Smooth muscle cell (in vitro differentiated cells): ENCODE data around the gene MBNL1. TPM values are rescaled to one million over a fixed set of nuclear protein-coding genes. Genes with fewer than 3 reads are reported as not detected.

Source experiments
- DNase-seq: peaks from one replicate; lab custom pipeline; 2025; ENCODE audit not compliant: unreplicated experiment; lab: John Stamatoyannopoulos, UW
- H2AFZ ChIP-seq: fragments of 200-600 bp; sonication (generic); 2 replicates; pipeline ENCODE4 v1.6.0; 2016; ENCODE audit warnings: antibody characterized with exemption, low read depth, mild to moderate bottlenecking
- H3F3A ChIP-seq: fragments of 200-600 bp; sonication (generic); 2 replicates; pipeline ENCODE4 v1.6.0; 2017; ENCODE audit warnings: antibody characterized with exemption, low read depth
- H3K27ac ChIP-seq: fragments of 200-600 bp; sonication (generic); 2 replicates; pipeline ENCODE4 v1.5.1; 2016; ENCODE audit warnings: low read depth, mild to moderate bottlenecking
- H3K27me3 ChIP-seq: fragments of 200-600 bp; sonication (generic); 2 replicates; pipeline ENCODE4 v1.6.1; 2016; ENCODE audit warnings: low read depth, mild to moderate bottlenecking
- H3K36me3 ChIP-seq: fragments of 200-600 bp; sonication (generic); 2 replicates; pipeline ENCODE4 v1.5.1; 2016; ENCODE audit warnings: low read depth
- H3K4me1 ChIP-seq: fragments of 200-600 bp; sonication (generic); 2 replicates; pipeline ENCODE4 v1.5.1; 2016; ENCODE audit warnings: low read depth
- H3K4me2 ChIP-seq: fragments of 200-600 bp; sonication (generic); 2 replicates; pipeline ENCODE4 v1.6.0; 2016; ENCODE audit warnings: mild to moderate bottlenecking
- H3K4me3 ChIP-seq: fragments of 200-600 bp; sonication (generic); 2 replicates; pipeline ENCODE4 v1.5.1; 2016; ENCODE audit warnings: mild to moderate bottlenecking
- H3K79me2 ChIP-seq: fragments of 200-600 bp; sonication (generic); 2 replicates; pipeline ENCODE4 v1.6.0; 2016; ENCODE audit warnings: low read depth, mild to moderate bottlenecking
- H3K9ac ChIP-seq: fragments of 200-600 bp; sonication (generic); 2 replicates; pipeline ENCODE4 v1.6.0; 2016; ENCODE audit warnings: low read depth
- H3K9me3 ChIP-seq: fragments of 200-600 bp; sonication (generic); replicated peaks from 2 replicates; pipeline ENCODE4 v1.5.1; 2016; ENCODE audit warnings: low read depth
- H4K20me1 ChIP-seq: fragments of 200-600 bp; sonication (generic); 2 replicates; pipeline ENCODE4 v1.6.0; 2016; ENCODE audit warnings: low read depth
- WGBS: methylation state at CpG from one replicate; pipeline ENCODE4 v1.1.7; 2016; ENCODE audit warnings: low lambda C conversion rate; 5-methylcytosine and 5-hydroxymethylcytosine counted together
- polyA plus RNA-seq: library from polyadenylated mRNA; unstranded; fragments of >200 nt; fragmentation: Nextera tagmentation; extraction: Ambion mirVana; gene quantifications from 2 replicates; pipeline ENCODE4 v1.2.1, GENCODE V29; 2016
- total RNA-seq: library from RNA; depleted of rRNA; stranded (reverse); fragments of >200 nt; gene quantifications from 2 replicates; pipeline ENCODE4 v1.2.3, GENCODE V29; 2014
- TF ChIP-seq, protein P1 (sequence below): fragments of 200-600 bp; sonication (generic); IDR thresholded peaks from 2 replicates; pipeline ENCODE4 v1.5.1; 2017; ENCODE audit warnings: borderline replicate concordance, mild to moderate bottlenecking, antibody characterized with exemption; ENCODE audit not compliant: insufficient read depth, poor library complexity, severe bottlenecking

The MBNL1 gene
- total and polyA plus RNA-seq, 2 experiments from 2014 or later: 19.5 to 128 TPM

DNA sequence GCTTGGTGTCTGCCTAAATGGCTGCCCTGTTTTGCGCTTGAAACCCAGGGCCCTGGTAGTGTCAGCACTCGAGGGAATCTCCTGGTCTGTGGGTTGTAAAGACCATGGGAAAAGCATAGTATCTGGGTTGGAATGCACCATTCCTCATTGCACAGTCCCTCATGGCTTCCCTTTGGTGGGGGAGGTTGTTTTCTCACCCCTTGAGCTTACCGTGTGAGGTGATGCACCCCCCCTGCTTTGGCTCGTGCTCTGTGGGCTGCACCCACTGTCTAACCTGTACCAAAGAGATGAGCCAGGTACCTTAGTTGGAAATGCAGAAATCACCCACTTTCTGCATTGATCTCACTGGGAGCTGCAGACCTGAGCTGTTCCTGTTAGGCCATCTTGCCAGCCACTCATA is 104.7 kb downstream of the MBNL1 start:
- TF ChIP-seq, protein P1, sequence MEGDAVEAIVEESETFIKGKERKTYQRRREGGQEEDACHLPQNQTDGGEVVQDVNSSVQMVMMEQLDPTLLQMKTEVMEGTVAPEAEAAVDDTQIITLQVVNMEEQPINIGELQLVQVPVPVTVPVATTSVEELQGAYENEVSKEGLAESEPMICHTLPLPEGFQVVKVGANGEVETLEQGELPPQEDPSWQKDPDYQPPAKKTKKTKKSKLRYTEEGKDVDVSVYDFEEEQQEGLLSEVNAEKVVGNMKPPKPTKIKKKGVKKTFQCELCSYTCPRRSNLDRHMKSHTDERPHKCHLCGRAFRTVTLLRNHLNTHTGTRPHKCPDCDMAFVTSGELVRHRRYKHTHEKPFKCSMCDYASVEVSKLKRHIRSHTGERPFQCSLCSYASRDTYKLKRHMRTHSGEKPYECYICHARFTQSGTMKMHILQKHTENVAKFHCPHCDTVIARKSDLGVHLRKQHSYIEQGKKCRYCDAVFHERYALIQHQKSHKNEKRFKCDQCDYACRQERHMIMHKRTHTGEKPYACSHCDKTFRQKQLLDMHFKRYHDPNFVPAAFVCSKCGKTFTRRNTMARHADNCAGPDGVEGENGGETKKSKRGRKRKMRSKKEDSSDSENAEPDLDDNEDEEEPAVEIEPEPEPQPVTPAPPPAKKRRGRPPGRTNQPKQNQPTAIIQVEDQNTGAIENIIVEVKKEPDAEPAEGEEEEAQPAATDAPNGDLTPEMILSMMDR: no peak
- Histone ChIP-seq H3K4me2 (no peak overlapping the region), H3K79me2 (peaks cover 87% of the 10 kb centered on the region), H3K4me3 (no peak overlapping the region), H2AFZ (no peak overlapping the region), H3K27ac (no peak overlapping the region), H3K36me3 (no peaks in the 10 kb centered on the region), H3F3A (no peaks in the 10 kb centered on the region), H3K9ac (no peak overlapping the region), H4K20me1 (peaks cover 95% of the 10 kb centered on the region), H3K9me3 (no peaks in the 10 kb centered on the region), H3K27me3 (no peaks in the 10 kb centered on the region), H3K4me1 (no peaks in the 10 kb centered on the region)
- 92% methylated on average over 4 of the region's 4 CpGs for WGBS
- DNase-seq: no peak

DNA sequence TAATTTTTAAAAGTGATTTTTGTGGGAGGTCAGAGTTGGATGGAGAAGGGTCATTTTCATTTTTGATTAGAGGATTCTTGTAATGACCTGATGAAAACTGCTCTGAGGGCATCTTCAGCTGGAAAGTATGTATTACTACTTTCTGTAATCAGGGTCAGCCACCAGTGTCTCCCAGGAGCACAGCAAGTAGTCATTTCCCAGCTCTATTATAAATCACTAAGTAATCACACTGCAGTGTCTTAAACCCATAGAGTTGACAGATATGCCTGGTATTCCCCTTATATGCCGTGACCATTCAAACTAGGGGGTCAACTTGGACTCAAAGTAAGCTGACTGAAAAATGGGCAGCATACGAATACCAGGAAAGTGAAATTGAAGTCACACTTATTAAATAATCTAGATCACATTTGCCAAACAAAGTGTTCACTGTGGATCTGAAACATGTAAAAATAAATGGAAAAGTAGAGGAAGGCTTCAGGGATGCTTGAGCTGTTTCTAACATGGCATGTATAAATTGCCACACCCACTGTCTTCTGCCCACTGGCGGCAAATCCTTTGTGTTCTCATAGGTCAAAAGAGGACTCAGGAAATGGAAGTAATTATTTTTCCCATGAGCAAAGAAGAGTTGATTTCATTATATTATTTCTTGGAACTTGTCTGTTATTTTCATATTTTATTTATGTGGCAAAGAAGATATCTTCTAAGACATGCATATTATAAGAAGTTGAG is 105.7 kb downstream of the MBNL1 start:
- 76% methylated on average over 3 of the region's 3 CpGs for WGBS
- peaks cover 90% of the 10 kb centered on the region for H3K79me2 ChIP-seq
- TF ChIP-seq, protein P1: no peak
- no peak overlapping the region for H3K9ac ChIP-seq
- no peak overlapping the region for H3K4me3 ChIP-seq
- no peaks in the 10 kb centered on the region for H3K9me3 ChIP-seq
- H3K36me3 ChIP-seq: no peaks in the 10 kb centered on the region
- no peak overlapping the region for H3K27ac ChIP-seq
- H4K20me1 ChIP-seq: peaks cover 97% of the 10 kb centered on the region
- H3K4me1 ChIP-seq: peaks cover 4% of the 10 kb centered on the region
- no peaks in the 10 kb centered on the region for H3F3A ChIP-seq
- no peaks in the 10 kb centered on the region for H3K27me3 ChIP-seq
- no peak overlapping the region for H3K4me2 ChIP-seq
- no peak overlapping the region for H2AFZ ChIP-seq
- DNase-seq: no peak

DNA sequence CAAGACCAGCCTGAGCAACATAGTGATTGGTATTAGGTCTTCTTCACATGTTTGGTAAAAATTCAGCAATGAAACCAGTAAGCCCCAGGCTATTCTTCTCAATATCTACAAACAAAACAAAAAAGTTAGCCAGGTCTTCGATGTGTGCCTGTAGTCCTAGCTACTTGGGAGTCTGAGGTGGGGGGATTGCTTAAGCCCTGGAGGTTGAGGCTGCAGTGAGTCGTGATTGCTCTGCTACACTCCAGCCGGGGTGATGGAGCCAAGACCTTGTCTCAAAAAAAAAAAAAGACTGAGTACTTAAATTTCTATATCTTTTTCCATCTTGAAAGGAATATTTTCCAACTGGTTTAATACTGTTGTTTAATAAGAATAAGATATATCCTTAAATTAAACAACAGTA is 106.8 kb downstream of the MBNL1 start:
- no peak overlapping the region for H3K27ac ChIP-seq
- TF ChIP-seq, protein P1: no peak
- H3K79me2 ChIP-seq: peaks cover 89% of the 10 kb centered on the region
- no peaks in the 10 kb centered on the region for H3K9me3 ChIP-seq
- H2AFZ ChIP-seq: no peak overlapping the region
- peaks cover 97% of the 10 kb centered on the region for H4K20me1 ChIP-seq
- H3K27me3 ChIP-seq: no peaks in the 10 kb centered on the region
- 87% methylated on average over 3 of the region's 3 CpGs for WGBS
- no peaks in the 10 kb centered on the region for H3K36me3 ChIP-seq
- DNase-seq: no peak
- H3K4me1 ChIP-seq: peaks cover 12% of the 10 kb centered on the region
- H3F3A ChIP-seq: no peaks in the 10 kb centered on the region
- no peak overlapping the region for H3K4me3 ChIP-seq
- no peak overlapping the region for H3K4me2 ChIP-seq
- no peak overlapping the region for H3K9ac ChIP-seq
